GM18511 (cell line): ENCODE data around the gene CYFIP1.
A peak's percentile ranks its signal among the peaks of the same experiment; 100 is the strongest.

Source experiments
- ATAC-seq: cut with Tn5 transposase; IDR thresholded peaks from one replicate; pipeline ENCODE4 v1.9.1; 2021; ENCODE audit warnings: mild to moderate bottlenecking, moderate library complexity; ENCODE audit not compliant: unreplicated experiment

CYFIP1 gene

DNA sequence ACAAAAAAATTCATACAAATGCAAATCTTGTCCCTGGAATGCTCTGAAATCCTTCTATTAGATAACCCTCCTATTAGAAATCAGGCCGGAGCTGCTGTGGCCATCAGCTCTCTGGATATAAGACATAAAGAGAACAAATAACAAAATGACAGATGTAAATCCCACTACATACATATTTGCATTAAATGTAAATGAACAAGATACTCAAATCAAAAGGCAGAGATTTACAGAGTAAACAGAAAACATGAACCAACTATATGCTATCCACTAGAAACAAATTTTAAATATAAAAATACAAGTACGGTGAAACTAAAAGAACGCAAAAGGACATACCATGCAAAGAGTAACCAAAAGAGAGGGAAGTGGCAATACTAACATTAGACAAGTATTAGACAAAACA is 10.7 kb downstream of the CYFIP1 start:
- ATAC-seq, result no peak

DNA sequence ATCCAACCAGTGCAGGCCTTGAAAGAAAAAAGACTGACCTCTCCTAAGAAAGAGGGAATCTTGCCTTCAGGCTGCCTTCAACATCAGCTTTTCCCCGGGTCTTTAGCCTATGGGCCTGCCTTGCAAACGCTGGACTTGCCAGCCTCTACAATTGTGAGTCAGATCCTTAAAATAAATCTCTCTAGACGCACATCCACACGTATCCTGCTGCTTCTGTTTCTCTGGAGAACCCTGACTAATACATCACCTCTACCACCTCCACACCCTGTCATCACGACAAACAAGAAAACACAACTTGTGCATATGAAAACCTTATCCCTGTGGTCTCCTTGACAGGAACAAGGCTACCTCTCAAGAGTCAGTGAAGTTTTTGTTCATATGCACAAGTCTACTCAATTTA is 11.8 kb downstream of the CYFIP1 start:
- no peak for ATAC-seq

DNA sequence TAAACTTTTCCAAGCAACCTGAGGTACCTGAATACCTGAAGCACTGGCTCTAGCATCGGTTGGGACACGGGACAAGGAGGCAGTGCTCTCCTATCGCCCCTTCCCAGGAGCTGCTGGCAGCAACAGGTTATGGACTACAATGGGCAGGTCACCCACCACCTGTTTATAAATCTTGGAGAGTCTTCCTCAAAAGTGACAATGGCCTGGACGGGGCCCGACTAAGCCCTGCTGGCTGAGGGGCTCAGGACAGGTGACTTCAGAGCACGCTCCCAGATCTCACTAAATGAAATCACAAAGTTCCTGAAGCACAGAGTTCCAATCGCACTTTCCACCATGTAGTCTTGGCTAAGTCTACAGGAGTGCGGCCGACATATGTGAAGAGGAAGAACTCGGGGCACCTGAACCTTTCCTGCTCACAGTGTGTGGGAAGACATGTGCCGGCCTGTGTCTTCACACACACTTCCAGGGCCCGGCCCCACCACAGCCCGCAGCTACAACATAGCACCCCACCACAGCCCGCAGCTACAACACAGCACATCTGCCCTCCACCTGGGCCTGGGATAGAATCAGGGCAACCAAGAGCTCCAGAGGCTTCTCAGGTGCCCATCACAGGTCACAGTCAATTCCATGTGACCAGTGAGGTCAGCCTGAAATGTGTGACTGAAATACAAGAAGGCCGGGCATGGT is 12.9 kb downstream of the CYFIP1 start:
- ATAC-seq, result no peak

DNA sequence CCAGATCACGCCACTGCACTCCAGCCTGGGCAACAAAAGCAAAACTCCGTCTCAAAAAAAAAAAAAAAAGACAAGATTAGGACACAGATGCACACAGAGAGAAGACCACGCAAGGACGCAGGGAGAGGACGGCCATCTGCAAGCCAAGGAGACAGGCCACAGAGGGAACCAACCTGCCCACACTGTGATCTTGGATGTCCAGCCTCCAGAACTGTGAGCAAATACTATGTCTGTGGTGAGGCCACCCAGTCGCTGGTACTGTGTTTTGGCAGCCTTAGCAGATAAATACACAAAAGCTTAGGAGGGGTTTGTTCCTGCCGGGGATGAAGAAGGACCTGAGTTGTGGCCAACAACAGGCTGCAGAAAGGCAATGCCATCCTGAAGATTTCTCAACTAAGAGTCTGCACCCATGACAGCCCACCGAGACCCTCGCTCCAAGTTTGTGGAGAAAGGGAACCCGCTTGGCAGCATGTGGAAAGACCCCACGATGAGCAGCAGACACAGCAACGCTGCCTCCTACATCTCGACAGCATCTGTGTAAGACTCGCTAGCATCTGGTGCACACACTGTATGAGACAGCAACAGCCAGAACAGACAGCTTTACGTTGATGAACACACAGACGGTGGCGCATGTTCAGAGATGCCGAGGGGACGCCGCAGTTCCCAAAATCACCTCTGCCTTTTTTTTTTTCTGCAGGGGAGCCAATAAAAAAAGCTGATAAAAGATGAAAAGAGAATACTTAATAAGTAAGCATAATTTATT is 13.7 kb downstream of the CYFIP1 start:
- ATAC-seq, result no peak

DNA sequence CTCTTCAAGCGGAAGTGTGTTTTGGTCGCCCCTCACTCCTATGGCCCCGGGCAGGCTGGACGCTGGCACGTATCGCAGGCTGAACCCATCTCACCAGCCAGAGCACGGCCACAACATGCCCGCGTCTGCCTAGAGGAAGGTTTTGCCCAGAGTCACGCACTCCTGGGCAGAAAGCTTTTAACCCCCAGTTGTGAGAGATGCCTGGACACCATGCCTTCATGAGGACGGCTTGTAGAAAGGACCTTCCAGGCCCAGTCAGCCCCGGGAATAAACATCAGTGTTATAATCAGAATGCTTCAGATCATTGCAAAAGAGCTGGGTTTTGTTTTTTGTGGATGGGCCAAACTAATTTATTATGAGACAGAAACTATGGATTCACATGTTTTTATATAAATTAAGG is 16.5 kb downstream of the CYFIP1 start:
- ATAC-seq, result no peak

DNA sequence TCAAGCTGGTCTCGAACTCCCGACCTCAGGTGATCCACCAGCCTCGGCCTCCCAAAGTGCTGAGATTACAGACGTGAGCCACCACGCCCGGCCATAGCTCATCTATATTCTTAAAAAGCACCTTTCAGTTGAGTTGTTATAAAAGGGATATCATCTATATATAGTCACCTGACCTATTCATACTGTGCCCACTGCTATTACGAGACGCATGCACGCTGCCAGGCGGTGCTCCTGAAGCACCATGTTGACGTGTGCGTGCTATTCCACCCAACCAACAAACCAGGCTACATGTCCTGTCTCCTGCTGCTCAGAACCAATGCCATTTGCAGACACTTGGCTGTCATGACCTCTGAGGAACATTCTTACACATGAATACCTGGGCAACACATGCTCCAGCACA is 17.6 kb downstream of the CYFIP1 start:
- no peak for ATAC-seq

DNA sequence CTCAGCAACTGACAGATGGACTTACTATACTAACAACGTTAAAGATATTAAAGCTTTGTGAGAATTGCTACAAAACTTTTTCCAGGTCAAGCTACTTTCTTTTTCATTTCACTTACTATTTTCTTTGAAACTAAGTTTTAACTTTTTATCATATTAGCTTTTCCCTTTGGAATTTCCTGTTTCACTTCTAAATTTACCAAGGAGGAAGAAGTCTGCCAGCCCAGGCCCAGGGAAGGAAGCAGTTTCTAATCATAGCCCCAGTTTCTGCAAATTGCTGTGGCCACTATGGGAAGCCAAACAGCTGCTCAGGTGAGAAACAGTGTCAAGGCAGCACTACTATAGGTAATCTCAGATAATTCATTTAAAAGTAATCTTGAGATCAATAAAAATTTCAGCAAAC is 18.4 kb downstream of the CYFIP1 start:
- no peak for ATAC-seq

DNA sequence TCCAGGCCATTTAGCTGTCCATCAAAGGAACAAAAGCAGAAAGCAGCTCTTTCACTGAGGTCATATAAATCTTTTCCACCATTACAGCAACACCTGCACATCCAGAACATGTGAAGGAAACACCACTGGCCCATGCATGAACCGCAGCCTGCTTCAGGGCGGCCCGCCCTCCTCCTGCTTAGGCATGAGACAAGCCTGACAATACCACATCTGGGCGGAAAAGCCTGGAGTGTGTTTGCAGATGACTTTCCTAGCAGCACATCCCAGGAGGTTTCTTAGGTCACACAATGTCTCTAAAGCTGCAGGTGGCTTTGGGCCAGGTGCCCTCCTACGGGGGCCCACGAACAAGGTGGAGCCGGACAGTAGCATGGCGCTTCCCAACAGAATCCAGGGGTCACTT is 19.6 kb downstream of the CYFIP1 start:
- no peak for ATAC-seq

DNA sequence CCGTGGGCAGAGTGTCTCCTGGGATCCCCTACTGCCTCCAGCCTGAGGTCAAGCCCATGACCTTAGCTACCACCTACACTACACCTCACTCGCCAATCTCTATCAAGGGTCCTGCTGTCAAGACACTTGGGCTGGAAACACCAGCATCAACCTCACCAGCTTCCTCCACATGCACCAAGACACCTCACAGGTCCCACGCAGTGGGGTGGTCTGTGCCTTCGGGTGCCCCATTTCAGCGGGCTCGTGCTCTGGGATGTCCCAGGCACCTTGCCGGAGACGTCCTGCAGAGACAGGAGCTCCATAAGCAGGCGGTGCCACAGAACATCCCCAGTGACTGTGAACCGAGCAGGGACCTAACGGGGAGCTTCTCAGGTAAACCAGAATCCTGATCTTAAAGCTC is 20.0 kb downstream of the CYFIP1 start:
- no peak for ATAC-seq

DNA sequence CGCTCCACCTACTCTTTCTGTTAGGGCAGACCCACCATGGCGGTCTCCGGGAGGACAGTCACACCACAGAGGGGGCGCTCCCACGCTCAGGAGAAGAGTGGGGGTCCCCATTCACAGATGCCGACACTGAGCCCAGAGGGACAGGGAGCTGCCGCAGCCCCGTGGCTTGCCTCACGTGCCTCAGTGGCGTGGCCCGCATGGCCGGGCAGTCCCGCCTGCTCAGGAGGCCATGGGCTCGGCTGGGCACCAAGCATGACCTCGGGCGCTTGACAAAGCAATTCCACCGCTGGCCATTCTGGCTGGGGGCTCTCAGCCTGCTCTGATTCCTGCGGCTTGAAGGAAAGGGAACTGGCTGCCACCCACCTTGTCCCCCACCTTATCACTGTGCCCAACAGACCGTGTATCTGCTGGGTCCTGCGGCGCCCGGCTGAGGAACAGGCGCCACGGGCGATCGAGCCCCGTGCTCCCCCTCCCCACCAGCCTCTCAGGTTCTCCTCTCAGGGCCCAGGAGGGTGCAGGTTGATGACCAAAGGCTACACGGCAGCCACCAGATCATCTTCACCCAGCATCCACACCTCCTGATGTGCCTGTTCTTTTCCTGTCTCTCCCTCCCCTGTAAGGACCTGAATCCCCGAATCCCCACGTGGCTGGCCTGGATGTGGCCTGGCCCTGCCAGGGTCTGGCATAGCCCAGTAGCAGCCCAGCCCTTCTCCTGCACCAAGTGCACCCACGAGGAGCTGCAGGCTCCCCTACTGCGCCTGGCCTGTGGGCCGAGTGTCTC is 20.7 kb downstream of the CYFIP1 start:
- no peak for ATAC-seq

DNA sequence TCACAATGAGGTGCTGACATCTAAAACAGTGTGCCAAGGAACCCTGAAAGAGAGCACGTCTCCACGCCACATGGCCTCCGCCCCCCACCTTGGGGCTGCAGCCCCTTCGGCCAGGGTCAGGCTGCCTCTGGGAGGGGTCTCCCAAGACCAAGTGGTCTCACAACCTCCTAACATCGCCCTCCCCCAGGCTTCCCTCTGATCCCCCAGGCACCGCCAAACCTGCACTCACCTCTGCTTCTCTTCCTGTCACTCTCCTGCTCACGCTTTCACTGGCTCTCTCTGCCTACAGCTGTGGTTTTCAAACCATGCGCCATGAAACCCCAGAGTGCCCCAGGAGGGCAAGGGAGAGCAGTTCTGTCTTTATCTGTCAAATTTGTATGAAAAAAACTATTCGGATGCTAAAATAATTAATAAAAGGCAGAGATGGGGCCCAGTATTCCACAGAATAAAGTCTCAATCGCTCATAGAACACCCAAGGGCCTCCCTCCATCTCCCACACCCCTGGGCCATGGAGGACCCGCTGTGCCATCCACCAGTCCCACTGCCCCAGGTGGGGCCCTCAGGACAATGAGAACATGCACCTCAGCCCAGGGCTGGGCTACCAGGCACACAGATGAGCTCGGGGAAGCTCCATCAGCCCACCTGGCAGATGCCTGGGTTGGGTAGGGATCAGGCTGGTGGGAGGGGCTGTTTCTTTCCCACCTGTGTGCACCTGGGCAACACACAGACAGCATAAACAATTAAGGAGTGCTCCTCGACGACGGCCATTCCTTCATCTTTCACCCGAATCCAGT is 21.5 kb downstream of the CYFIP1 start:
- peak; percentile 83 for ATAC-seq

DNA sequence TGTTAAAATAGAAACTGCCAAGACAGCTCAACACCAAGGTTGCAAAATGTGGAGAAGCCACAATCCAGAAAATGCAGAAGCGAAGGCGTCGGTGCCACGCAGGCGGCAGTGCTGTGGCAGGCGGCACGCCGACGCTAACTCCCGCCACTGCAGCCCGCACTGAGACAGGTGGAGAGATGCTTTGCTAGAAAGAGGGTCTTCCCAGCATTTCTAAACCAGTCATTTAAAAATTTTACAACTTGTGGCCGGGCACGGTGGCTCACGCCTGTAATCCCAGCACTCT is 23.2 kb downstream of the CYFIP1 start:
- no peak for ATAC-seq

DNA sequence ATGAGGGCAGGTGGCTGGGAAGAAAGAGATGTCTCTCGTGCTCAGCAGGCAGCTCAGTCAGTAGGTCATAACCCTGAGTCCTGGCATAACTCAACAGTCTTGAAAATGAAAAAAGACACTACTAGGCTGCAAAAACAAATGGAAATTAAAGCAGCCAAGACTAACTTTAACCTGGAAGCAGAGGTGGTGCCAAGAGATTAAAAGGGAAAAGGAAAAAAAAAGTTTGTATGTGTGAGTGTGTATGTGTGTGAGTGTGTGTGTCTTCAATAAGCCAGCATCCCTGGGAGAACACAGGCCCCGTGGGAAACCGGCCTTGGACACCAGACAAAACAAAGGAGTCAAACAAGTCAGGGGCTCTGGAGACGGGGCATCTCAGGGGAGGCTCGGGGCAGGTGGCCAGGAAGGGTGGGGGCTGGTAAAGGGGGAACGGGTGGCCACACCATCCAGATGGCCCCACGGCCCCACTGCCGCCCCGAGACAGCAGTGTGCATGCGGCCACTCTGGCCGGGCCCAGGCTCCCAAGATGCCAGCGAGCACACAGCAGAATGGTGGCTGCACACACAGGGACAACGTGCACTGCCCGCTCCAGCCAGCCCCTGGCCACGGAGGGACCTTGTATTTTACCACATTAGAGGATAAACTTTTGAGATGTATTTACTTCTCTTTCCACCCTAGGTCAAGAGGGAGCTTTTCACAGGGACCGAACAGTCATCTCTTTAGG is 23.8 kb downstream of the CYFIP1 start:
- ATAC-seq, result no peak

DNA sequence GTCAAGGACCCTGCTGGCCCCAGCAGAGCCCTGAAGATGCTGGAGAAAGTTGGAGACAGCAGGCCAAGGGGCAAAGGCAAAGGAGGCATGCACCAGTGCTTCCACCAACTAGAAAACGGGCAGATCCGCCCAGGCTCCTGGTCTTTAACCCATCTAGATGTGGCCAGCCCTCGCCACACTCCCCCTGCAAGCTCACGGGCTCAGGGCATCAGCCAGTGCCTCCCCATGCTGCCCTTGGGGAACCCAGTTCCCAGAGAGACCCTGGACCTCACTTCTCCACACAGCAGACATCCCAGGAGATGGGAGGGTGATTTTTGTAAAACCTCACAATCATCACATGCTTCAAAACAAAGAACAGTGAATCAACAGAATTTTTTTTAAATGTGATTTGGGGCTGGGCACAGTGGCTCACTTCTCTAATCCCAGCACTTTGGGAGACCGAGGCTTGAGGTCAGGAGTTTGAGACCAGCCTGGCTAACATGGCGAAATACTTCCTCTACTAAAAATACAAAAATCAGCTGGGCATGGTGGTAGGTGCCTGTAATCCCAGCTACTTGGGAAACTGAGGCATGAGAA is 24.5 kb downstream of the CYFIP1 start:
- no peak for ATAC-seq

DNA sequence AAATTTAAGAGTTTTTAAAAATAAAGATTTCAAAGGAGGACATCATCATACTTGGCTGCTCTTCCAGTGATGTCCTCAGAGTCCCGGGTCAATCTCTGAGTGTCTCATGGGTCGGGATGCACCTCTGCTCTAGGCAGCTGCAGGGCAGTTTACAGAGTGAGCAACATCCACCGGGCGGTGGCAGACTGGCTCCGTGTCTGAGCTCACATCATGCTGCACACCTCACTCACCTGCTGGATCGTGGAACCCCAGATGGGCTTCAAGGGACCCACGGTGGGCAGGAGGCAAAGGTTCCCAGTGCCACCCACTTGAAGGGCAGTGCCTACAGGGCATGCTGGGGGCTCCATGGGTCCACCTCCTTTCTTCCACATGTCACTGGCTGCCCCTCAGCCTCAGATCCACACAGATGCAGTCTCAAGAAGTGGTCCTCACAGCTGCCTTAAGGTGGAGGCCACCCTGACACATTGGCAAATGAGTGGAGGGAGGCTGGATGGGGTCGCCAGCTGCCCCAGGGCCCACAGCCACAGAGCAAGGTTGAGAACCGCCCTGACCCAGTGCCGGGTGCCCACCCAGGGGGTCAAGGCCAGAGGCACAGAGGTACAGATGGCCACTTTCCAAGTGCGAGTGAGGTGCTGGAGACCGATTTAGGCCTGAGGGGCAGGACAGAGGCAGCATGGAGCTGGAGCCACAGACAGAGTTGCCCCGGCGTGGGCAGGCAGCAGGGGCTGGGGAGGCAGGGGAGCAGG is 25.2 kb downstream of the CYFIP1 start:
- no peak for ATAC-seq

DNA sequence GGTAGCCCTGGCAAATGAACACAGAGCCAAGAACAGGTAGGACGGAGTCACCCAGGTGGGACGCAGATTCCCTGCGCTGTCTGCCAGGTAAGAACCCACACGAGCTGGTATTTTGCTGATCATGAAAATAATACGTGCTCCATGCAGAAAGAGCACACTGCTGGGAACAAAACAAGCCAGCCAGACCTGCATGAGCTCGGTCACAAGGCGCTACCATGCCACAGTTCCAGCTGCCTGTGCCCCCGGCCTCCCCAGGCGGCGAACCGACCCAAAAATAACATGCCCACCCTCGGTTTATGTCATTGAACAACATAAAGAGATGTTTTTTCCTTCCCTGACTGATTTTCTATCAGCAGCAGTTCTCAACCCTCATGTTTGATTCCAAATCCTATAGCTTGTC is 25.8 kb downstream of the CYFIP1 start:
- ATAC-seq, result no peak

DNA sequence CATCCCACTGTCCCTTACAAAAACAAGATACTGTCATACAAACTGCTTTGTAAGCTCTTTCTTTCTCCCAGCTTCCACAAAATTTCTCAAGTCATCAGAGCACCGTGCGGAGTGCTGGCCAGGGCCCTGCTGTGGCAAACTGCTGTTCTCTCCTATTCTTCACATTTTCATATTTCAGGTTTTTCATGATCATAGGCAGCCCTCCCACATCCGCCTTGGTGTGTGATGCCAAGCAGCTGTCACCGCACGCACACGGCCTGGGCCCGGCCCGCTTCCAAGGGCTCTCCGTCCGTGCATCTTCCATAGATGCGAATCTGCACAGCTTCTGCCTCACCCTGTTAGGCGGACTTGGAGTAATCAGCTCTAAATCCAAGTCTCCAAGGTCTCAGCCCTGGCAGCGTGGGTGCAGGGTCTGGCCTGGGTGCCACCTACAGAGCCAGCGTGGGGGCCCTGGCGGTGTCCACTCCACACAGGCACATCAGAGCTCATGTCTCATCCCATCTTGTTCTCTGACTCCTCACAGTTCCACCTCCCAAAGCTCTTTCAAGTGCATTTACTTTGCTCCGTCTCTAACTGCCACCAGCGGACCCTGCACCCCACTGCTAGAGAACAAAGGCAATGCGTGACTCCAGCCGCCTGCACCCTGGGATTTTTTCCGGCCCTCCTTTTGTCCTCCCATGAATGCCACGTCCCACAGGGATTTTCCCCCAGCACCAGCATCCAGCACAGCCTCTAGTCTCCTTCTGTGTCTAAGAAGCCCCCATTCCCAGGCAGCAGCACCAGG is 27.2 kb downstream of the CYFIP1 start:
- no peak for ATAC-seq

DNA sequence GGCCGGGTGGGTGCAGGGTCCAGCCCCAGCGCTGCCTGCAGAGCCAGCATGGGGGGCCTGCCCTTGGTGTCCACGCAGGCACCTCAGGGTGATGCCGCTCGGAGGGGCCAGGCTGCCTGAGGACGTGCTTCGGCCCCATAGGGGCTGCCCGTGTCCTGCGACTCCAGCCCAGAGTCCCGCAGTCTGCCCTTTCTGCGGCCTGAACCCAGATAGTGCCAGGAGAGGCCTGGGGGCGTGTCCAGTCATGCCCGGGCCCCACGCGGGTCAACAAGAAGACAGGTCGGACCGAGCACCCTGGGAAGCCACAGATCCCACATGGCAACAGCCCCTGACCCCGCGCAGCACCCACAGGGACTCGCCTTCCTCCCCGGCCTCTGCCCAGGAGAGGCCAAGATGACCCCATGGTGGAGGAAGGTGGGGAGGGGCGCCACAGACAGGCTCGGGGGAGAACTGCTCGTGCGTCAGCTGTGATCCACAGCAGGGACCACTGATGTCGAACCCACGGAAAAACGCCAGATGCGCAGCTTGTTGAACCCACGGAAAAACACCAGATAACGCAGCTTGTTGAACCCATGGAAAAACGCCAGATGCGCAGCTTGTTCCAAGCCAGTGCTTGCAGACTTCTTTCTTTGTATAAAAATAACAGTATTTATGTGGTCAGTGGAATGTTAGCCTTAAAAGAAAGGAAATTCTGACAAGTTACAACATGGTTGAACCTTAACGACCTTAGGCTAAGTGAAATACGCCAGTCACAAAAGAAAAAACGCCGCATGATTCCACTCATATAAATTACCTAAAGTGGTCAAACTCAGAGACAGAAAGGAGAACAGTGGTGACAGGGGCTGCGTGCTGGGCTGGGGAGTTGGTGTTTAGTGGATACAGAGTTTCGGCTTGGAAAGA is 28.5 kb downstream of the CYFIP1 start:
- ATAC-seq, result no peak
